Lung (tissue), 12 donors: ENCODE results near the gene MARCHF10. TPM values are rescaled to one million over a fixed set of nuclear protein-coding genes. Genes with fewer than 3 reads are reported as not detected.
A peak's percentile ranks its signal among the peaks of the same experiment; 100 is the strongest.

ENCODE experiments used
- ATAC-seq: fragments of 200-7000 bp; cut with Tn5 transposase; one replicate; pipeline ENCODE4 v1.9.1; 2020; ENCODE audit warnings: moderate number of reproducible peaks; ENCODE audit not compliant: insufficient read depth, low FRiP score
- DNase-seq, 3 donors: peaks; one replicate each; pipeline ENCODE4 v3.0.0-alpha.2; 2013 to 2017
- H3K27ac ChIP-seq, 2 donors: one replicate each; pipeline ENCODE4 v1.5.1; 2013; ENCODE audit warnings: mild to moderate bottlenecking in 2 of 2, moderate library complexity in 2 of 2, control low read depth in 1 of 2, inconsistent platforms in 1 of 2, low read depth in 1 of 2, low read length in 1 of 2
- H3K27me3 ChIP-seq, 3 donors: one replicate each; pipeline ENCODE4 v1.5.1; 2013; ENCODE audit warnings: low read length in 2 of 3; ENCODE audit not compliant: control insufficient read depth in 3 of 3, insufficient read depth in 3 of 3
- H3K36me3 ChIP-seq, 4 donors: one replicate each; pipeline ENCODE4 v1.5.1; 2013; ENCODE audit warnings: low read length in 4 of 4, mild to moderate bottlenecking in 1 of 4, moderate library complexity in 1 of 4; ENCODE audit not compliant: control insufficient read depth in 4 of 4, insufficient read depth in 4 of 4
- H3K4me1 ChIP-seq, 5 donors: one replicate each; pipeline ENCODE4 v1.5.1; 2013; ENCODE audit warnings: low read length in 5 of 5, mild to moderate bottlenecking in 2 of 5, moderate library complexity in 1 of 5; ENCODE audit not compliant: control insufficient read depth in 5 of 5, insufficient read depth in 5 of 5
- H3K4me3 ChIP-seq: one replicate; pipeline ENCODE4 v1.5.1; 2013; ENCODE audit warnings: mild to moderate bottlenecking, control low read depth, moderate library complexity
- H3K9ac ChIP-seq, 2 donors: one replicate each; pipeline ENCODE4 v1.5.1; 2013; ENCODE audit warnings: low read length in 2 of 2, control low read depth in 1 of 2; ENCODE audit not compliant: insufficient read depth in 1 of 2
- H3K9me3 ChIP-seq, 4 donors: one replicate each; pipeline ENCODE4 v1.5.1; 2013; ENCODE audit warnings: low read length in 3 of 4, mild to moderate bottlenecking in 1 of 4, moderate library complexity in 1 of 4; ENCODE audit not compliant: control insufficient read depth in 4 of 4, insufficient read depth in 3 of 4
- WGBS, 2 donors: extraction: QIAGEN DNeasy Blood & Tissue Kit; methylation state at CpG; one replicate each; pipeline ENCODE4 v1.1.7; 2013; 5-methylcytosine and 5-hydroxymethylcytosine counted together
- polyA plus RNA-seq, 2 donors: library from polyadenylated mRNA; stranded (reverse); fragments of 200-250 nt; gene quantifications; one replicate each; pipeline ENCODE4 v1.2.1, GENCODE V29; 2013
- total RNA-seq, 2 donors: library from RNA; depleted of rRNA in 1 of 2; stranded (reverse); fragments of >200 nt in 1 of 2; gene quantifications; one replicate each; pipeline ENCODE4 v1.2.1, GENCODE V29; 2014 to 2021
- TF ChIP-seq, protein P1 (sequence below): IDR thresholded peaks from 2 replicates; pipeline ENCODE4 v1.5.1; 2012; ENCODE audit warnings: mild to moderate bottlenecking; ENCODE audit errors: control extremely low read depth, extremely low read depth
- donor health status: control.
- donor health status: control.
- donor health status: Bipolar disorder and iron deficiency.
- donor health status: healthy.
- donor health status: DM: yes; HTN: yes; CAD: no.

MARCHF10 gene
- total and polyA plus RNA-seq, 4 donors: 3.1 to 13.8 (median 7.5) TPM

DNA sequence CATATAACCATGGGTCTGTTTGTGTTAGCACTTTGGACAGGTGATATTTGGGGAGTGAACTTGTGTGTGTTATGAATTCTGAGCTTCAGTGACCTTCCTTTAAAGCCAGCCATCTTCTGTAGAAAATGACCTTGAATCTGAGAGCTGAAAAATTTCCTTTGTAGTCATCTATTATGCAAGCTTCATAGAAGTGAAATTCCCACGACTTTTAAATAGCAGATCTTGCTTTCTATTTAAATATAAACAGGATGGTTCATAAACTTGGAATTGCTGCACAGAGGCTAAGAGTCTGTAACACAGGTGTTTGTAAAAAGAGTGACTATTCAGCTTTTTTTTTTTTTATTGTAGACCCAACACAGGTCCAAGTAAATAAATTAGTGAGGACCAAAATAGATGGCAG lies 85.5 kb downstream of the MARCHF10 start:
- H3K27ac ChIP-seq: no peak overlapping the region
- H3K36me3 ChIP-seq: no peaks in the 10 kb centered on the region
- no peak for DNase-seq
- no peak for ATAC-seq
- H3K4me3 ChIP-seq: no peak overlapping the region
- no peaks in the 10 kb centered on the region for H3K9me3 ChIP-seq
- TF ChIP-seq, protein P1, sequence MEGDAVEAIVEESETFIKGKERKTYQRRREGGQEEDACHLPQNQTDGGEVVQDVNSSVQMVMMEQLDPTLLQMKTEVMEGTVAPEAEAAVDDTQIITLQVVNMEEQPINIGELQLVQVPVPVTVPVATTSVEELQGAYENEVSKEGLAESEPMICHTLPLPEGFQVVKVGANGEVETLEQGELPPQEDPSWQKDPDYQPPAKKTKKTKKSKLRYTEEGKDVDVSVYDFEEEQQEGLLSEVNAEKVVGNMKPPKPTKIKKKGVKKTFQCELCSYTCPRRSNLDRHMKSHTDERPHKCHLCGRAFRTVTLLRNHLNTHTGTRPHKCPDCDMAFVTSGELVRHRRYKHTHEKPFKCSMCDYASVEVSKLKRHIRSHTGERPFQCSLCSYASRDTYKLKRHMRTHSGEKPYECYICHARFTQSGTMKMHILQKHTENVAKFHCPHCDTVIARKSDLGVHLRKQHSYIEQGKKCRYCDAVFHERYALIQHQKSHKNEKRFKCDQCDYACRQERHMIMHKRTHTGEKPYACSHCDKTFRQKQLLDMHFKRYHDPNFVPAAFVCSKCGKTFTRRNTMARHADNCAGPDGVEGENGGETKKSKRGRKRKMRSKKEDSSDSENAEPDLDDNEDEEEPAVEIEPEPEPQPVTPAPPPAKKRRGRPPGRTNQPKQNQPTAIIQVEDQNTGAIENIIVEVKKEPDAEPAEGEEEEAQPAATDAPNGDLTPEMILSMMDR: no peak
- no peaks in the 10 kb centered on the region for H3K27me3 ChIP-seq
- H3K4me1 ChIP-seq: no peaks in the 10 kb centered on the region
- no peak overlapping the region for H3K9ac ChIP-seq
- 35 to 51% methylated on average over 1 of the region's 1 CpG for WGBS, 2 donors

DNA sequence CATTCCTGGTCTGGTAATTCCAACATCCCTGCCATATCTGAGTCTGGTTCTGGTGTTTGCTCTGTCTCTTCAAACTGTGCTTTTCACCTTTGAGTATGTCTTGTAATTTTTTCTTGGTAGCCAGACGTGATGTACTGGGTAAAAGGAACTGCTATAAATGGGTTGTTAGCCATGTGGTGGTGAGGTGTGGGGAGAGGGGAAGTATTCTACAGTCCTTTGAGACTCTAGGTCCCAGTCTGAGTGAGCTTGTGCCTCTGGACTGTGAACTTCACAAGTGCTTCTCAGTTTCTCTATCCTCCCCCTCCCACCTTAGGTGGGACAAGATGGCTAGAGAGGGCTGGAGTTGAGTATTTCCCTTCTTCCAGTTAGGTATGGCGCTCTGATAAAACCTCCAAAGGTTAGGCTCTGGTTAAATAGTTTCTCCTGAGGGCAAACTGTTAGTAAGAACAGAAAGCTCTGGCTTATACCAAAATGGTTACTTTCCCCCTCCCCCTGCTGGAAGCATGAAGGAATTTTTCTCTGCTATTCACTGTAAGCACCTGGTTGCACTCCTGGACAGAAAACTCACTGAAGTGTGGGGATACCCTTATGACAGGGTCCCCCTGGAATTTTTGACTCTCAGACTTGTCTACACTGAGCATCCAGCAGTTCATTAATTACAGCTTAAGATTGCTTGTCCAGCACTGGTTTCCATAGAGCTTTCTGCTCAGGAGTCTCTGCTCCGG lies 87.8 kb downstream of the MARCHF10 start:
- Histone ChIP-seq H3K27ac (no peak overlapping the region), H3K27me3 (no peaks in the 10 kb centered on the region), H3K9me3 (no peaks in the 10 kb centered on the region), H3K36me3 (no peaks in the 10 kb centered on the region), H3K9ac (no peak overlapping the region), H3K4me1 (no peaks in the 10 kb centered on the region), H3K4me3 (no peak overlapping the region)
- TF ChIP-seq, protein P1: no peak
- no peak for DNase-seq
- ATAC-seq: peak; percentile 9
- 72 to 81% methylated on average over 3 of the region's 3 CpGs for WGBS, 2 donors

DNA sequence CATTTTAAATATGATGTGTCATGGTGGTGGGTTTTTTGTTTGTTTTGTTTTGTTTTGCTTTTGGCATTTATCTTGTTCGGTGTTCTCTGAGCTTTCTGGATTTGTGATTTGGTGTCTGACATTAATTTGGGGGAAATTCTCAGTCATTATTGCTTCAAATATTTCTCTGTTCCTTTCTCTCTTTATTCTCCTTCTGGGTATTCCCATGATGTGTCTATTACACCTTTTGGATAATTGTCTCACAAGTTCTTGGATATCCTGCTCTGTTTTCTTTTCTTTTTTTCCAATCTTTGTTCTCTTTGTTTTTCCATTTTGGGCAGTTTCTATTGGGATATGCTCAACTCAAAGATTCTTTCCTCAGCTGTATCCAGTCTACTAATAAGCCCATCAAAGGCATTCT lies 88.5 kb downstream of the MARCHF10 start:
- TF ChIP-seq, protein P1: no peak
- WGBS, 2 donors: 95 to 97% methylated on average over 1 of the region's 1 CpG
- DNase-seq: no peak
- ATAC-seq: no peak
- no peaks in the 10 kb centered on the region for H3K36me3 ChIP-seq
- H3K27me3 ChIP-seq: no peaks in the 10 kb centered on the region
- H3K9me3 ChIP-seq: no peaks in the 10 kb centered on the region
- H3K4me1 ChIP-seq: no peaks in the 10 kb centered on the region
- no peak overlapping the region for H3K4me3 ChIP-seq
- H3K27ac ChIP-seq: no peak overlapping the region
- H3K9ac ChIP-seq: no peak overlapping the region

DNA sequence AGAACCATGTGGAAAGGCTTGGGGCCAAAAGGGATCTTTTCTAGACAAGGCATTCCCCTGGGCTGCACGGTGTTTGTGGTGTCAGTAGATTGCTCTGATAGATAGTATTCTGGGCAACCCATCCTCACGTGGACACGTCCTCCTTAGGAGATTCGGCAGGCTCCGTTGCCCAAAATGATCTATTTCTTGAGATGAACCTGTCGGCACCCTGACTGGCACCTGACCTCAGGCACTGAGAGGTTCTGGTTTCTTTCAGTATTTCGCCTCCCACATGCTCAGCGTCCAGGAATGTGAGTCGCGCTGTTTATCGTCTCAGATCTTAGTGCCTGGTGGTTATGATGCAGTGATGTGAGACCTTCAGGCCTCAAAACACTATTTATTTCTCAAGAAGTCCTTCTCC lies 89.7 kb downstream of the MARCHF10 start:
- no peaks in the 10 kb centered on the region for H3K4me1 ChIP-seq

More for the DNA sequence above, 89.7 kb downstream of the MARCHF10 start:
- Histone ChIP-seq H3K4me3 (no peak overlapping the region), H3K27ac (no peak overlapping the region), H3K36me3 (no peaks in the 10 kb centered on the region), H3K27me3 (no peaks in the 10 kb centered on the region), H3K9ac (no peak overlapping the region), H3K9me3 (no peaks in the 10 kb centered on the region)
- 88% methylated on average over 11 of the region's 11 CpGs for WGBS, 2 donors
- ATAC-seq (no peak), DNase-seq (no peak)
- TF ChIP-seq, protein P1: no peak
